Renal pelvis (tissue), 12 donors: ENCODE results near the gene CCDC194. TPM values are rescaled to one million over a fixed set of nuclear protein-coding genes. Genes with fewer than 3 reads are reported as not detected.

ENCODE experiments used
- DNase-seq: peaks from one replicate; pipeline ENCODE4 v3.0.0-alpha.2; 2013
- long read RNA-seq, 16 experiments: transcript quantifications; one replicate each; lab custom pipeline, GENCODE V29; 2026
- polyA plus RNA-seq, 3 donors: library from polyadenylated mRNA; unstranded; fragments of 120-200 nt; gene quantifications; one replicate each; pipeline ENCODE4 v1.2.1, GENCODE V29; 2013; ENCODE audit not compliant: insufficient read length in 3 of 3

Gene CCDC194, protein sequence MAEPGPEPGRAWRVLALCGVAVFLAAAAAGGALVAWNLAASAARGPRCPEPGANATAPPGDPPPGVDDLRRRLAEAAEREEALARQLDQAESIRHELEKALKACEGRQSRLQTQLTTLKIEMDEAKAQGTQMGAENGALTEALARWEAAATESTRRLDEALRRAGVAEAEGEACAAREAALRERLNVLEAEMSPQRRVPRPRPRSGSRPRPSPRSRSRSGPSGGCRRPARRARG
- 1 to 10 TPM; 1.8 to 7.3 (median 6.7) TPM for polyA plus RNA-seq
- long read RNA-seq, donor 1, result 0 reads
- long read RNA-seq, donor 2, result 0 reads
- long read RNA-seq, donor 3, partial matches to known transcripts, result 0 of 1 reads
- long read RNA-seq, donor 3, other reads (novel, unspliced or antisense), result 0 of 1 reads
- long read RNA-seq, donor 4, result 0 reads
- long read RNA-seq, donor 5, result 0 reads
- long read RNA-seq, donor 6, partial matches to known transcripts, result 0 of 1 reads
- long read RNA-seq, donor 6, other reads (novel, unspliced or antisense), result 0 of 1 reads
- long read RNA-seq, donor 7, result 0 reads
- long read RNA-seq, donor 8, partial matches to known transcripts, result 0 of 1 reads
- long read RNA-seq, donor 8, other reads (novel, unspliced or antisense), result 0 of 1 reads
- long read RNA-seq, donor 9, result 0 reads
- long read RNA-seq, donor 10, partial matches to known transcripts, result 0 of 1 reads
- long read RNA-seq, donor 10, other reads (novel, unspliced or antisense), result 0 of 1 reads
- long read RNA-seq, donor 11, result 0 reads
- long read RNA-seq, donor 12, partial matches to known transcripts, result 0 of 1 reads
- long read RNA-seq, donor 12, other reads (novel, unspliced or antisense), result 0 of 1 reads
- long read RNA-seq, donor 13, partial matches to known transcripts, result 0 of 1 reads
- long read RNA-seq, donor 13, other reads (novel, unspliced or antisense), result 0 of 1 reads
- long read RNA-seq, donor 14, result 0 reads
- long read RNA-seq, donor 15, result 0 reads
- long read RNA-seq, donor 16, partial matches to known transcripts, result 0 of 1 reads
- long read RNA-seq, donor 16, other reads (novel, unspliced or antisense), result 0 of 1 reads

DNA sequence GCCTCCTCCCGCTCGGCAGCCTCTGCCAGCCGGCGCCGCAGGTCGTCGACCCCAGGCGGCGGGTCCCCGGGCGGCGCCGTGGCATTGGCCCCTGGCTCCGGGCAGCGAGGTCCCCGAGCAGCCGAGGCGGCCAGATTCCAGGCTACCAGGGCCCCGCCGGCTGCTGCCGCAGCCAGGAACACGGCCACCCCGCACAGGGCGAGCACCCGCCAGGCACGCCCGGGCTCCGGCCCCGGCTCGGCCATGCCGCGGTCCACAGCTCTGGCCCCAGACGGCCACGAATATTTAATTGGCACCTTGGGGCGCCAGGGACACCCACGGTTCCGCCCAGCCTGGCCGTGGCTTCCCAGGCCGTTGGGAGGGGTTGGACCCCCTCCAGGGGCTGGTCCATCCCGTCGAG is at the start of gene CCDC194:
CCDC194 (minus strand) TSS at position 283 of the 400 bp plus-strand sequence; CDS start at position 245, 38 bp downstream.
- no peak for DNase-seq

DNA sequence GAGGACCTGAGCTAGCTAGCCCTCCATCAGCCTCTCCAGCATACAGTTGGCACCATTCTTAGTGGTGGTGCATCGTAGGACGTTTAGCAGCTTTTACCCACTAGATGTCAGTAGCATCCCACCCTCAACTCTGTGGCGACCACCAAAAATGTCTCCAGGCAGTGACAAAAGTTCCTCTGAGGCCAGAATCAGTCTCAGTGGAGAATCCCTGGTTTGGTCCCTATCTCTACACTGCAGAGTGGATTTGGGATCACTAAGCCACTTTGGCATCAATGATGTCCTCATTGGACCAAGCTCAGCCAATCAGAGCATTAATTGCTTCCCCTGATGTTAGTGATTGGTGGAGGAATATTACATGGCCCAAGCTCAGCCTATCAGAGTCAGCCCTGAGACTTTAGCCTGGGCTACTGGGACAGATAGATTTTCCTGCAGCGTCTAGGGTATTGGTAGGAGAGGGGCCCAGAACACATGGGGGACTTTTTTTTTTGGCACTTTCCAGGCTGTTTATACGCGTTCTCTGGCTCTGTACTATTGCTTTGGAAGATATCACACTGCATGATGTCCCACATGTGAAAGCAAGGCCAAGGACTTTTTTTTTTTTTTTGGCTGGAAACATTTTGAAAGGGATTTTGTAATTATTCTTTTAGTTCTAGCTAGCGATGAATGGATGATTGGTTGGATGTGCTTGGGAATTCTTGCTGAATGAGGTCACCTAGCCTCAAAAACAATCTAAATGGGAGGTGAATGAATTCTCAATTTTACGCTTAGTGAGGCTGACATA is 47.4 kb upstream of the CCDC194 start:
- DNase-seq, result no peak

DNA sequence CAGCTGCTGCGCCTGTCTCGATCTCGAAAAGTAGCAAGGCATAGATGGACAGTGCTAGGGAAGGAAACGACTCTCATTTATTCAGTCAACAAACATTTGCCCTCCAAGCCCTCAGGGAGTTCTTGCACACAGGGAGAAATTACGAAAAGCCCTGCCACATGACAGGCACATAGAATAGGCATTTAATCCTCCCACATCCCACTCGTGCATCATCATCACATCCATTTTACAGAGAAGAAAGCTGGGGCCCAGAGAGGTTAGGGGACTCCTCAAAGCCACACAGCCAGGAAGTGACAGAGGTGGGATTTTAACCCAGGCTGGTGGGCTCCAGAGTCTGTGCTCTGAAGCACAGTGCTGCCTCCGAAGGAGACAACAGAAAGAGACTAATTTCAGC is 42.9 kb upstream of the CCDC194 start:
- no peak for DNase-seq

DNA sequence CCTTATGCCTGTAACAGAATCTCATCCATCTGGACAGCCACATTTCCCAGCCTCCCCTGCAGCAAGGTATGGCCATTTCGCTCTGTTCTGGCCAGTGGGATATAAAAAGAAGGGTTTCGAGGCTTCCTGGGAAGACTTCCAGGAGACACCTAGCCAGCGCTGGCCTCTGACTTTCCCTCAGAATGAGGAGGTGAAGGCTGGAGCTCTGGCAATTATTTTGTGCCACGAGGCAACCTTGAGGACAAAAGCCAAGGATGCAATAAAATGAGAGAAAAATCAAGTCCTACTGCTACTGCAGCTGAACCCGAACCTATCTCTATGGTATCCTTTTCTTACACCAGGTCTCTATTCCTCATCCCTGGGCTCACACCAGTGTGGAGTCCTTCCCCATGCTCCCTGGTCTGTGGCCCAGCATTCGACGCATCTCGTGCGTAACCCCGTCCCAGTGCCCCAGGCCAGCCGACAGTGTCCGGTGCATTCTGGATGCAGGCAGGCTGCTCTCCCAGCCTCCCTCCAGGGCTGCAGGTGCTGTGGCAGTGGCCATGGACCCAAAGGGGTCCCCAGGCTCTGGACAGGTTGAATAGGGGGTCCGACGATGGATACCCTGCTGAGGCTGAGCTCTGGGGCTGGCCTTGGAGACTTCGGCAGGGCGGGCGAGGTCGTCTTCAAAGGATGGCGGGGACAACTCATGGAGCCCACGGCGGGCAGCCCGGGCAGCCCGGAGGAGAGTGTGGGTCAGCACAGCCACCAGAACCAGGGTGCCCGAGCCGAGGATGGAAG is 42.3 kb upstream of the CCDC194 start:
- no peak for DNase-seq

DNA sequence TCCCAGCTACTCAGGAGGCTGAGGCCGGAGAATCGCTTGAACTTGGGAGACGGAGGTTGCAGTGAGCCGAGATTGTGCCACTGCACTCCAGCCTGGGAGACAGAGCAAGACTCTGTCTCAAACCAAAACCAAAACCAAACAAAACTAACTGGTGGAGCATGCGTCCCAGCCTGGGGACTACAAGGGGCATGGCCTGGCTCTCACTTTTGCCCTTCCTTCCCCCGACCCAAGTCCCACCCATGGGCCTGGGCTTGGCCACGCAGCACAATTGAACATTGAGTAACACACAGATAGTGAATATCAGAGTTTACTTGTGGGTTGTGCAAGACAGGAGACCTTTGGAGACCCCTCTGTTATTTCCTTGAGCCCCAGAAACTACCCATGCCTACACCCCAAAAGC is 41.2 kb upstream of the CCDC194 start:
- DNase-seq, result no peak

- DNase-seq, result no peak
Observed at GRCh38 chr19:17431417-17431816, 37.4 kb upstream of the CCDC194 start.

DNA sequence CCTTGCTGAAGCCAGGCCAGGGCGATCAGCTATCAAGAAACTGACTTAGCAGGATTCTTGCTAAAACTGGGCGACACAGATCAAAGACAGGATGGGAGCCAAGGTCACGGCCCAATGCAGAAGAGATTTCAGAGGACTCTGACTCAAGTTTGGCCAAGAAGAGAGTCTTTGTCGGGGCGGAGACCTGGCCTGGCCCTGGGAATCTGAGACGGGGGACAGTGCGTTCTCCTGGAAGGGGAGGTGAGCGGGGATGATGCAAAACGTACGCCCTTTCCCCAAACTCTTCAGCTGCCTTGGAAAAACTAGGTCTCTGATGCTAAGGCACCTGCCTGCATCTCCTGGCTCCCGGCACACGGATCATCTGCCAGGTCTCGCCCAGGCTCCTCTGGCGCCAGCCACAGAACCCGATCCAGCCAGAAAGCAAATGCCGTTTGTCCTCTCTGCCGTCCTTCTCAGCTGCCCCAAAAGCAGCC is 35.7 kb upstream of the CCDC194 start:
- no peak for DNase-seq

DNA sequence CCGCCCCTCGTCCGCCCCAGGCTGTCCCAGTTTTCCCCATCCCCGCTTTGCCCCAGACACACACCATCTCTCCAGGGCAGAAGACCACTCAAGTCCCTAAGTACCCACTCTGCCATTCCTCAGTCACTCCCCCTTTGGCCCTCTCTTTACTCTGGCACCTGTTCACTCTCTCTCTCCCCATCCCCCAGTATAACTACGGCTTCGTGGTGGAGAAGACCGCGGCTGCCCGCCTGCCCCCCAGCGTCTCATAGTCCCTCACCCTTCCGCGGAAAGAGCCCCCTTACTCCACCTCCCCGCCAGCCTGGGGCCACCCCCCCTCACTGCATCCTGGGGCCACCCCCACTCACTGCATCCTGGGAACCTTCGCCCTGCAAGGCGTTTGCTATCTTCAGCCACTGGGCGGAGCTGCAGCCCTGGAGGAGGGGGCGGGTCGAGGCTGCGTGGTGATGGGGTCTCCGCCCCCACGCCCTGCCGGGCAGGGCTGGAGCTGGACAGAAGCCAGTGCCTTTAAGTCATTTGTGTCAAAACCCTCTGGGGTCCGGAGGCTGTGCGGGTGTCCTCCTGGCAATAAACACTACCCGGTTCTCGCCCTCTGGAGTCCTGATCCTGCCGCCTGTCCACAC is 30.9 kb upstream of the CCDC194 start:
- DNase-seq, result peak; percentile 81

DNA sequence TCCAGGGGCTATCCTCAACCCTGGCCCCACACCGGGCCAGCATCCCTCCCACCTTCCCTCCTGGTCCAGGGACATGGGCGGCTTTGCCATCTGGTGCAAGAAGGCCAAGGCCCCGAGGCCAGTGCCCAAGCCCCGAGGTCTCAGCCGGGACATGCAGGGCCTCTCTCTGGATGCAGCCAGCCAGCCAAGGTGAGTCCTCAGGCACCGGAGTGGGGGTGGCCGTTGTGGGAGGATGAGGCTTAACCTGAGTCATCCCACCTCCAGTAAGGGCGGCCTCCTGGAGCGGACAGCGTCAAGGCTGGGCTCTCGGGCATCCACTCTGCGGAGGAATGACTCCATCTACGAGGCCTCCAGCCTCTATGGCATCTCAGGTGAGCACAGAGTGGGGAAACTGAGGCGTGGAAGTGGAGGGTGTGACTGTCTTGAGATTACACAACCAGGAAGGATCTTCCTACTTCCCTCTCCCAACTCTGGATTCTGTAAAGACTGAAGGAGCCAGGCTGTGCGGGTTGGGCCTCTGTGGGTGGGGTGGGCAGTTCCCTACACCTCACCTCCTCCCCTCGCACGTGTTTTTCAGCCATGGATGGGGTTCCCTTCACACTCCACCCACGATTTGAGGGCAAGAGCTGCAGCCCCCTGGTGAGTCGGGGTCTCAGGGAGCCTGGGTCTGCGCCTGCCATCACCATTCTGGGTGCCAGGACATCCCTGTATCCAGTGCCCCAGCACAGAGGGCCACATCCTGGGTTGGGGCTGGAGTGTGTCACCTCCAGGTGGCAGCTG is 29.6 kb upstream of the CCDC194 start:
- DNase-seq, result no peak

- DNase-seq, result no peak
Observed at GRCh38 chr19:17421942-17422341, 27.9 kb upstream of the CCDC194 start.

DNA sequence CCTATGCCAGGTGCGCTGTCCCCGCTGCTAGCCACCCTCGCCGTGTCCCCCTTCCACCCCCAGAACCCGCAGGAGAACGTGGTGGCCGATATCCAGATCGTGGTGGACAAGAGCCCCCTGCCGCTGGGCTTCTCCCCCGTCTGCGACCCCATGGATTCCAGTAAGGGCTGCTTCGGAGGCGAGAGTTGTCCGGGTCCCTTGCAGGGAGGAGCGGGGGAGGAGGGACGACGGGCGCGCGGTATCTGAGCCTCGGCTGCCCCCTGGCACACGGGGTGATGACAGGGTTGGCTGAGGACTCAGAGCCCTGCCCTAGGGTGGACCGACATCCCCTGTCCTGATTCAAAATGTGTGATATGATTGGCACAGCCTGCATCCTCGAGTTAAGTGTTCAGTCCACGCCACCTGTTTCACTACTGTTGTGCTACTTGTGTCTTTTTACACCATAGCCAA is 26.5 kb upstream of the CCDC194 start:
- DNase-seq, result no peak

DNA sequence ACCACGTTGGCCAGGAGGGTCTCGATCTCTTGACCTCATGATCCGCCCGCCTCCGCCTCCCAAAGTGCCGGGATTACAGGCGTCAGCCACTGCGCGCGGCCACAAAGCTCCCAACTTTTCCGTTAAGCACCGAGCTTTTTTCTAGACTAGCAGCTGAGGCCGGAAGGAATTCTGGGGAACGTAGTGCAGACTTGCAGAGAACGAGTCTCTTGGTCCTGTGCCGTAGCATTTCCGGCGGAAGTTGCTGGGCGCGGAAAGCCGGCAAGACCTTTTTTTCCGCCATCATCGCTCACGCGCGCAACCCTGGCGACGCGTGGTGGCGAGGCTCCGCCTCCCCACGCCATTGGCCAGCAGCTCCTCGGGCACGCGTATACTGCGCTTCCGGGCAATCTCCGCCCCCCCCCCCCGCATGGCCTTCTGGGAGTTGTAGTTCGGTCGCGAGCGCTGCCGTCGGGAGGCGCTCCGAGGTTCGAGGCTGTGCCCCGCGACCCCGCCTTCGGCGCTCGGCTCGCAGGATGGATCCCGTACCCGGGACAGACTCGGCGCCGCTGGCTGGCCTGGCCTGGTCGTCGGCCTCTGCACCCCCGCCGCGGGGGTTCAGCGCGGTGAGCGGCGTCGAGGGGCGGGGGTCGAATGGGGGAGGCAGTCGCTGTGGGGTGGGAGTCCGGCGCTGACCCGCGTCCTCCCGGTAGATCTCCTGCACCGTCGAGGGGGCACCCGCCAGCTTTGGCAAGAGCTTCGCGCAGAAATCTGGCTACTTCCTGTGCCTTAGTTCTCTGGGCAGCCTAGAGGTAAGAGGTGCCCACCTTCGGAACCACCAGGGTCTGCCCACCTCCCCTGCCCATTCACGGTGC is 25.9 kb upstream of the CCDC194 start, which contains the start of gene MVB12A:
MVB12A (plus strand) TSS at position 427 of the 854 bp plus-strand sequence; CDS start at position 516, 89 bp downstream.
- peak; percentile 99 for DNase-seq

- DNase-seq, result no peak
Observed at GRCh38 chr19:17419154-17419620, 25.2 kb upstream of the CCDC194 start.

DNA sequence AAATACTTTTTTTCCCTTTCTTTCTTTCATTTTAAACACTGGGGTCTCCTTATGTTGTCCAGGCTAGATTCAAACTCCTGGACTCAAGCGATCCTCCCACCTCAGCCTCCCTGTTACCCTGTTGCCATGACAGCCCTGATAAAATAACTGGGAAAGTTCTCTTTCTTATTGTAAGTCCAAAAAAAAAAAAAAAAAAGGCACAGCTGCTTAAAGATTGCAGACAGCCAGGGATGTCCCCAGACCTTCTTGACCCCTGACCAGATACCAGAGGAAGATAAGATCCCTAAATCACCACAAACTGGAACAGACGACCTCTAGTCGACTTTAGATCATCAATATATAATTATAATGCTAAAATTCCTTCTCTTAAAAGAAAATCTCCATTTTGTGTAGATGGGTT is 24.7 kb upstream of the CCDC194 start:
- no peak for DNase-seq

GRCh38 chr19:17415121-17415520 is 21.1 kb upstream of the CCDC194 start:
- DNase-seq, result no peak

- no peak for DNase-seq
Observed at GRCh38 chr19:17414097-17414496, 20.1 kb upstream of the CCDC194 start.

DNA sequence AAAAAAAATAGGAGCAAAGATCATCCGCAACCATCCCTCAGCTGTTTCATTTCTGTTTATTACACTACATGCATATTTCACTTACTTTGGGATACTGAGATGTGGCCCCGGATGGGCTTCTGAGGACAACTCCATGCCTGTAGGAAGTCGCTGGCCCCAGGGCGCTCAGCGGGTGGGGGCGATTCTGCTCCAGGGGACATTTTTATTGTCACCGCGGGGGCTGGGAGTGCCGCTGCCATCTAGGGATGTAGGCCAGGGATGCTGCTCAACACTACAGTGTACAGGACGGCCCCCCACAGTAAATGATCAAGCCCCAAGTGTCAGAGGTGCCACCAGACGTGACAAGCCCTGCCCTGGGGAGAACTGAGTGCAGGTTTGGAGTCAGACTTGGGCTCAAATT is 17.8 kb upstream of the CCDC194 start:
- no peak for DNase-seq

DNA sequence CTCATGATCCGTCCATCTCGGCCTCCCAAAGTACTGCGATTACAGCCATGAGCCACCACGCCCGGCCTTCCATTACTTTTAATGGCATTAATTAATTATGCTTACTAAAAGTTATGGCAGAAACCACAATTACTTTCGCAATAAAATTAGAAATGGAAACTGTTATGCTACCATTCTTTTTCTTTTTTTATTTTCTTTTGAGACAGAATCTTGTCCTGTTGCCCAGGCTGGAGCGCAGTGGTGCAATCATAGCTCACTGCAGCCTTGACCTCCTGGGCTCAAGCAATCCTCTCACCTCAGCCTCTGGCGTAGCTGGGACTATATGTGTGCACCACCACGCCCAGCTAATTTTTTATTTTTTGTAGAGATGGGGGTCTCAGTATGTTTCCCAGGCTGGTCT is 16.0 kb upstream of the CCDC194 start:
- DNase-seq, result no peak
